Purkinje cell (primary cell): ENCODE measurements around the gene OST4. TPM values are rescaled to one million over a fixed set of nuclear protein-coding genes. Genes with fewer than 3 reads are reported as not detected.

ENCODE experiments used
- polyA plus RNA-seq: library from polyadenylated mRNA; unstranded; fragments of >200 nt; fragmentation: Nextera tagmentation; gene quantifications from 2 replicates; pipeline ENCODE4 v1.2.1, GENCODE V29; 2014

OST4 gene
- 651 and 832 TPM in 2 replicates for polyA plus RNA-seq

GRCh38 chr2:27071277-27071989 is at the start of gene OST4:
Gene OST4 (minus strand): TSS chr2:27071654.

GRCh38 chr2:27118525-27119329 is 47.3 kb upstream of the OST4 start, which contains the start of gene CGREF1:
Gene CGREF1 (minus strand): TSS chr2:27119128. CDS start chr2:27104366, 14,762 bp downstream.

GRCh38 chr2:27086724-27087593 is 15.5 kb upstream of the OST4 start, which contains the start of gene KHK:
Gene KHK (plus strand): TSS chr2:27086772. CDS start chr2:27087260, 488 bp downstream.

GRCh38 chr2:27078267-27079194 is 7.1 kb upstream of the OST4 start, which contains the start of gene EMILIN1:
Gene EMILIN1 (plus strand): TSS chr2:27078615. CDS start chr2:27079066, 451 bp downstream.

DNA sequence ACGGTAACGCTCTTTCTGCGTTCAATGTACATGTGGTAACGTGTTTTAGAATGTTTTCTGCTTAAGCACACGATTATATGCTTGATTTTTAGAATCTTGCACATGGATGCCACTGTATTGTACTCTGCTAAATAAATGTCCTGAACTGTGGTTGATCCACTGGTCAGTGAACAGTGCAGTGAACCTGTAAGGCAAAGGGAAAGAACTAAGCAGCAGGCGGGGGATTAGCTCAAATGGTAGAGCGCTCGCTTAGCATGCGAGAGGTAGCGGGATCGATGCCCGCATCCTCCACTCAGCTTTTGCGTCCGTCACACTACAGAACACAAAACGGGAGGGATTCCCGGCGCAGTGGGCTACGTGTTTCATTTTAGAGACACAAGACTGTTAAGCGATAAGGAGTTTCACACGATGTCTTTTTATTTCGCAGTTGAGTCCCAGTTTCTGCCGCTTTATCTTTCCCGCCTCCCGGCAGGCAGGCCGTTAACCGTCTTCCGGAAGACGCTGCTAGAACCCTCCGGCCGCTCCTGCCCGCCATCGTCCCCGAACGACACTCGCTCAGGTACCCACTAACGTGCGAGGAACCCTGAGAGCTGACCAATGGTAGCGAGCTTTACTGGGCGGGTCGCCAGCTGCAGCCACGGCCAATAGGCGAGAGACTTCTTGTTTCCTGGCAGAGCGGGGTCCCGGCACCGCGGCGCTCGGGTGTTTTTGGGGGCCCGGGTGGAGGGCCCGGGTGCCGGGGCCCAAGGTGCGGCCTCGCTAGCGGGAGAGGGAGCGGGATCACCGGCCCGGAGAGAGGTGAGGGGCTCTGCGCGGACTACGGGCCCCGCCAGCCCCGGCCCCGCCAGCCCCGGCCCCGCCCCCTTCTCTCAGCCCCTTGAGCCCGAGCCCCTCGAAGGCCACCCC is 20.2 kb downstream of the OST4 start, which contains the start of gene AGBL5:
AGBL5 (plus strand) TSS at position 673 of the 906 bp plus-strand sequence. CDS start 1,291 bp downstream, outside the sequence.

GRCh38 chr2:27032495-27033252 is 38.8 kb downstream of the OST4 start, which contains the start of gene TMEM214:
Gene TMEM214 (plus strand): TSS chr2:27032965. CDS start chr2:27033016, 51 bp downstream.

Other genes with a start within 250 kb of the OST4 start
- gene DPYSL5, start 223.5 kb downstream of the OST4 start, polyA plus RNA-seq = 10.1 and 11.6 TPM in 2 replicates
- 17.4 and 20.0 TPM in 2 replicates for gene MAPRE3, start 101.0 kb downstream of the OST4 start, polyA plus RNA-seq
- gene TMEM214, start 38.7 kb downstream of the OST4 start, polyA plus RNA-seq = 11.2 and 12.8 TPM in 2 replicates
- gene AGBL5, start 20.0 kb downstream of the OST4 start, polyA plus RNA-seq = 2.1 and 2.3 TPM in 2 replicates
- not detected in 2 replicates for gene EMILIN1, start 7.0 kb upstream of the OST4 start, polyA plus RNA-seq
- 0.28 and 1.3 TPM in 2 replicates for gene KHK, start 15.1 kb upstream of the OST4 start, polyA plus RNA-seq
- 28.9 and 37.0 TPM in 2 replicates for gene CGREF1, start 47.5 kb upstream of the OST4 start, polyA plus RNA-seq
- gene ABHD1, start 52.2 kb upstream of the OST4 start, polyA plus RNA-seq = not detected in 2 replicates
- 13.8 and 25.2 TPM in 2 replicates for gene PREB, start 63.0 kb upstream of the OST4 start, polyA plus RNA-seq
- gene PRR30, start 67.8 kb upstream of the OST4 start, polyA plus RNA-seq = not detected in 2 replicates
- not detected in 2 replicates for gene TCF23, start 77.3 kb upstream of the OST4 start, polyA plus RNA-seq
- 123 and 146 TPM in 2 replicates for gene ATRAID, start 140.4 kb upstream of the OST4 start, polyA plus RNA-seq
- 7.2 and 9.7 TPM in 2 replicates for gene SLC5A6, start 140.6 kb upstream of the OST4 start, polyA plus RNA-seq
- gene CAD, start 145.7 kb upstream of the OST4 start, polyA plus RNA-seq = 4.1 and 4.9 TPM in 2 replicates
- gene SLC30A3, start 191.4 kb upstream of the OST4 start, polyA plus RNA-seq = 6.0 TPM in 1 of 2 replicates, not detected in the other
- not detected in 2 replicates for gene DNAJC5G, start 203.8 kb upstream of the OST4 start, polyA plus RNA-seq
- gene TRIM54, start 210.8 kb upstream of the OST4 start, polyA plus RNA-seq = not detected in 2 replicates
- 0.43 TPM in 1 of 2 replicates, not detected in the other for gene UCN, start 236.8 kb upstream of the OST4 start, polyA plus RNA-seq